Measurements from ENCODE around the gene CHST14.
"Not testable (repeated sequence)": the region's sequence is repeated elsewhere in the genome, so short reads cannot be mapped to it uniquely, and the experiment has no call there.

CHST14 gene

GRCh38 chr15:40441565-40442531 lies 28.9 kb upstream of the CHST14 start:
- no peak for DNase-seq

- DNase-seq, result no peak
Measured at GRCh38 chr15:40443255-40443654, 27.5 kb upstream of the CHST14 start.

GRCh38 chr15:40443846-40444245 lies 26.9 kb upstream of the CHST14 start:
- no peak for DNase-seq

GRCh38 chr15:40444736-40445135 lies 26.0 kb upstream of the CHST14 start:
- DNase-seq, result no peak

GRCh38 chr15:40445421-40445922 lies 25.3 kb upstream of the CHST14 start:
- no peak for DNase-seq

- no peak for DNase-seq
Measured at GRCh38 chr15:40446144-40446543, 24.6 kb upstream of the CHST14 start.

GRCh38 chr15:40448354-40448753 lies 22.4 kb upstream of the CHST14 start:
- no peak for DNase-seq

- DNase-seq, result no peak
Measured at GRCh38 chr15:40449275-40449674, 21.5 kb upstream of the CHST14 start.

GRCh38 chr15:40450047-40450446 lies 20.7 kb upstream of the CHST14 start:
- DNase-seq, result no peak

- no peak for DNase-seq
Measured at GRCh38 chr15:40451527-40452158, 19.1 kb upstream of the CHST14 start.

GRCh38 chr15:40452296-40453090 lies 18.3 kb upstream of the CHST14 start:
- no peak for DNase-seq

- not testable (repeated sequence) for DNase-seq
Measured at GRCh38 chr15:40453941-40454340, 16.8 kb upstream of the CHST14 start.

GRCh38 chr15:40454904-40455391 lies 15.8 kb upstream of the CHST14 start:
- no peak for DNase-seq

GRCh38 chr15:40456299-40456712 lies 14.5 kb upstream of the CHST14 start:
- DNase-seq, result no peak

- no peak for DNase-seq
Measured at GRCh38 chr15:40456738-40457137, 14.0 kb upstream of the CHST14 start.

GRCh38 chr15:40458495-40459371 lies 12.1 kb upstream of the CHST14 start:
- no peak for DNase-seq

- DNase-seq, result no peak
Measured at GRCh38 chr15:40459391-40460015, 11.3 kb upstream of the CHST14 start.

GRCh38 chr15:40460404-40460803 lies 10.4 kb upstream of the CHST14 start:
- DNase-seq, result no peak

GRCh38 chr15:40461958-40462357 lies 8.8 kb upstream of the CHST14 start:
- no peak for DNase-seq

GRCh38 chr15:40463279-40463678 lies 7.5 kb upstream of the CHST14 start:
- DNase-seq, result no peak

GRCh38 chr15:40463886-40464545 lies 6.8 kb upstream of the CHST14 start:
- DNase-seq, result no peak
